ENCODE measurements around the gene DIAPH2.

- TF ChIP-seq CTCF (IDR thresholded peaks at IDR 0.05) (no peak), POLR2A (IDR thresholded peaks at IDR 0.05) (no peak)
Observed at GRCh38 chrX:97494756-97495372, 810.2 kb downstream of the DIAPH2 start.

All from body of pancreas (tissue), 4 donors.